HepG2 (cell line): ENCODE results near the gene SMC1B. TPM values are rescaled to one million over a fixed set of nuclear protein-coding genes. Genes with fewer than 3 reads are reported as not detected.

Source experiments
- ATAC-seq: fragments of 200-7000 bp; cut with Tn5 transposase; 3 replicates; pipeline ENCODE4 v1.9.1; 2020; ENCODE audit warnings: mild to moderate bottlenecking, moderate library complexity
- BruUV-seq: library from RNA; stranded (reverse); fragments of 400-500 nt; replicated peaks from 2 replicates; lab custom pipeline; 2021; lab: Mats Ljungman, UMichigan
- CTCF ChIA-PET: fragments of 300-600 bp; formaldehyde crosslinking; extraction: SDS; loops from one replicate; lab custom pipeline; 2021; ENCODE audit warnings: low total read pairs, inconsistent platforms, low intra/inter-chr PET ratio; lab: Yijun Ruan, JAX
- POLR2A ChIA-PET: fragments of 350-600 bp; sonication (Branson Sonifier 250); formaldehyde crosslinking; loops from one replicate; lab custom pipeline; 2020; ENCODE audit warnings: antibody characterized with exemption, inconsistent platforms; lab: Yijun Ruan, JAX
- DNase-seq: peaks from one replicate; pipeline ENCODE4 v3.0.0-alpha.2; 2015; ENCODE audit warnings: low spot score
- FAIRE-seq: peaks from 3 replicates; lab custom pipeline; 2011; peaks lifted over from hg19 to GRCh38; lab: Jason Lieb, UNC
- H2AFZ ChIP-seq: one replicate; pipeline ENCODE4 v1.6.1; 2011; ENCODE audit warnings: low read length, inconsistent platforms
- H3K27ac ChIP-seq: fragments of 300-600 bp; 3 replicates; pipeline ENCODE4 v1.8.0; 2011; ENCODE audit warnings: mixed run types, mild to moderate bottlenecking, mixed read lengths, low read length, inconsistent platforms; ENCODE audit not compliant: insufficient read depth; ENCODE audit errors: extremely low read length
- H3K27me3 ChIP-seq, 2 experiments: fragments of 200-600 bp in 1 of 2; 2 replicates in 1 of 2; 3 replicates in 1 of 2; pipeline versions ENCODE4 v1.6.0 to v1.8.0; 2011; ENCODE audit warnings: low read length in 2 of 2, mild to moderate bottlenecking in 2 of 2, moderate library complexity in 2 of 2, inconsistent platforms in 1 of 2; ENCODE audit not compliant: insufficient read depth in 2 of 2, control insufficient read depth in 1 of 2
- H3K36me3 ChIP-seq, 2 experiments: fragments of 200-600 bp in 1 of 2; replicated peaks in 1 of 2; 2 replicates in 1 of 2; 3 replicates in 1 of 2; pipeline versions ENCODE4 v1.5.1 to v1.8.0; 2011; ENCODE audit warnings: low read length in 2 of 2, inconsistent platforms in 1 of 2; ENCODE audit not compliant: insufficient read depth in 2 of 2, control insufficient read depth in 1 of 2
- H3K4me1 ChIP-seq: 2 replicates; pipeline ENCODE4 v1.5.1; 2012; ENCODE audit warnings: low read length, inconsistent platforms; ENCODE audit not compliant: insufficient read depth
- H3K4me2 ChIP-seq: 2 replicates; pipeline ENCODE4 v1.6.0; 2011; ENCODE audit warnings: low read depth, low read length, inconsistent platforms
- H3K4me3 ChIP-seq, 3 experiments: fragments of 200-600 bp in 1 of 3; sonication (generic), shearing (Covaris generic) in 1 of 3; replicated peaks in 1 of 3; 2 replicates each; pipeline ENCODE4 v1.5.1; 2011 to 2016; ENCODE audit warnings: low read length in 3 of 3, inconsistent platforms in 2 of 3, low read depth in 2 of 3, mild to moderate bottlenecking in 2 of 3, control low read depth in 1 of 3, mixed read lengths in 1 of 3; ENCODE audit not compliant: insufficient read depth in 1 of 3
- H3K79me2 ChIP-seq: one replicate; pipeline ENCODE4 v1.6.1; 2011; ENCODE audit warnings: low read length, inconsistent platforms; ENCODE audit not compliant: insufficient read depth
- H3K9ac ChIP-seq: 2 replicates; pipeline ENCODE4 v1.6.0; 2011; ENCODE audit warnings: mild to moderate bottlenecking, low read depth, low read length, inconsistent platforms; ENCODE audit not compliant: insufficient read depth
- H3K9me3 ChIP-seq: 2 replicates; pipeline ENCODE4 v1.5.1; 2012; ENCODE audit warnings: mild to moderate bottlenecking, low read length
- H4K20me1 ChIP-seq: 2 replicates; pipeline ENCODE4 v1.6.0; 2011; ENCODE audit warnings: inconsistent platforms, mild to moderate bottlenecking, low read length, moderate library complexity; ENCODE audit not compliant: insufficient read depth
- EP300 ChIP-seq, 3 experiments: sonication (generic) in 1 of 3; formaldehyde crosslinking in 1 of 3; IDR thresholded peaks; 2 replicates each; pipeline versions ENCODE4 v1.5.1 to v1.6.1; 2011 to 2020; ENCODE audit warnings: low read depth in 2 of 3, low read length in 2 of 3, borderline replicate concordance in 1 of 3, improper control_type of control experiment in 1 of 3, mild to moderate bottlenecking in 1 of 3, missing genetic modification reagents in 1 of 3, moderate library complexity in 1 of 3
- GZF1 ChIP-seq: sonication (generic); formaldehyde crosslinking; IDR thresholded peaks from 2 replicates; pipeline ENCODE4 v1.5.1; 2020; ENCODE audit warnings: mild to moderate bottlenecking, missing genetic modification reagents
- JUNB ChIP-seq: sonication (generic); formaldehyde crosslinking; IDR thresholded peaks from 2 replicates; pipeline ENCODE4 v1.8.0; 2022; ENCODE audit warnings: missing genetic modification reagents, mild to moderate bottlenecking, borderline replicate concordance
- SALL1 ChIP-seq: sonication (generic); formaldehyde crosslinking; IDR thresholded peaks from 2 replicates; pipeline ENCODE4 v1.8.0; 2022; ENCODE audit warnings: mild to moderate bottlenecking, missing genetic modification reagents
- TBL1XR1 ChIP-seq: fragments of 150-350 bp; IDR thresholded peaks from 2 replicates; pipeline ENCODE4 v1.6.1; 2014; ENCODE audit warnings: borderline replicate concordance, low read length; ENCODE audit not compliant: partially characterized antibody
- ZNF326 ChIP-seq: sonication (generic); formaldehyde crosslinking; IDR thresholded peaks from 2 replicates; pipeline ENCODE4 v1.4.0; 2020; ENCODE audit warnings: missing genetic modification reagents, borderline replicate concordance
- ZNF430 ChIP-seq: sonication (generic); formaldehyde crosslinking; IDR thresholded peaks from 2 replicates; pipeline ENCODE4 v1.9.0; 2021; ENCODE audit warnings: mild to moderate bottlenecking, missing genetic modification reagents
- WGBS: methylation state at CpG from one replicate; pipeline ENCODE4 v1.1.6; 2017; ENCODE audit warnings: low lambda C conversion rate; 5-methylcytosine and 5-hydroxymethylcytosine counted together
- in situ Hi-C: cut with HindIII; loops from 2 replicates; pipeline ENCODE4 v1.10.0; 2017; ENCODE audit warnings: low pct_unique_long_range_greater_than_20kb; ENCODE audit not compliant: extremely low pct_ligation_motif_present
- intact Hi-C: fragments of 100-400 bp; cut with micrococcal nuclease; formaldehyde crosslinking; loops from one replicate; pipeline ENCODE4 v1.10.0; 2022; ENCODE audit not compliant: unreplicated experiment
- polyA plus RNA-seq, 8 experiments: library from polyadenylated mRNA; depleted of rRNA in 3 of 8; stranded (reverse) in 7 of 8; unstranded in 1 of 8; fragments of >200 nt; fragmentation: Illumina TruSeq in 4 of 8; extraction: Trizol in 4 of 8; gene quantifications; 2 replicates each; pipeline versions ENCODE4 v1.2.1 to v1.2.3, GENCODE V29; 2011 to 2016; ENCODE audit warnings: low read depth in 4 of 8, missing spikeins in 1 of 8, mixed read lengths in 1 of 8; ENCODE audit not compliant: insufficient read depth in 1 of 8
- total RNA-seq, 5 experiments: library from RNA; depleted of rRNA; stranded (reverse); fragments of >200 nt; fragmentation: Illumina TruSeq; extraction: Trizol; gene quantifications; 2 replicates each; pipeline ENCODE4 v1.2.3, GENCODE V29; 2016; ENCODE audit warnings: low read depth in 1 of 5
- TF ChIP-seq, protein P1 (sequence below): sonication (generic); formaldehyde crosslinking; conservative IDR thresholded peaks from 2 replicates; pipeline ENCODE4 v1.4.0; 2020; ENCODE audit warnings: missing genetic modification reagents
- TF ChIP-seq, protein P2 (sequence below): sonication (generic); formaldehyde crosslinking; IDR thresholded peaks from 2 replicates; pipeline ENCODE4 v1.4.0; 2020; ENCODE audit warnings: missing genetic modification reagents
- TF ChIP-seq, protein P3 (sequence below): sonication (generic); formaldehyde crosslinking; conservative IDR thresholded peaks from 2 replicates; pipeline ENCODE4 v1.4.0; 2020; ENCODE audit warnings: mild to moderate bottlenecking, missing genetic modification reagents, moderate library complexity

SMC1B gene
- total and polyA plus RNA-seq, 2 of the 13 experiments (the other 11 are each of a cell fraction or from before 2014, with no cell fraction given), result not detected

DNA sequence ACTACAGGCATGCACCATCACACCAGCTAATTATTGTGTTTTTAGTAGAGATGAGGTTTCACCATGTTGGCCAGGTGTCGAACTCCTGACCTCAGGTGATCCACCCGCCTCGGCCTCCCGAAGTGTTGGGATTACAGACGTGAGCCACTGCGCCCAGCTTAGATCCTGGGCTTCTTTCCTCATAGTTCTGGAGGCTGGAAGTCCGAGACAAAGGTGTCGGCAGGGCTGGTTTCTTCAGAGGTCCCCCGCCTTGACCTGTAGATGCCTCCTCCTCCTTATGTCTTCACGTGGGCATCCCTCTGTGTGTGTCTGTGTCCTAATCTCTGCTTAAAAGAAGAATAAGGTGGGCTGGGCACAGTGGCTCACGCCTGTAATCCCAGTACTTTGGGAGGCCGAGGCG lies 45.1 kb upstream of the SMC1B start:
- FAIRE-seq, result no peak
- intact Hi-C loops (no loop called here), in situ Hi-C loops (no loop called here)
- no peaks in the 10 kb centered on the region for H4K20me1 ChIP-seq
- POLR2A ChIA-PET, result no interaction called here
- no peak for TF ChIP-seq TBL1XR1
- no peak overlapping the region for H3K4me2 ChIP-seq
- WGBS, result 71% methylated on average over 8 of the region's 13 CpGs
- BruUV-seq, result no TSS peak
- H3K27ac ChIP-seq, result no peak overlapping the region
- no peak for ATAC-seq
- peaks cover 3 to 19% of the 10 kb centered on the region in 2 experiments; a peak in 2 of 5 replicates for H3K27me3 ChIP-seq
- H3K9ac ChIP-seq, result no peak overlapping the region
- H3K36me3 ChIP-seq, result no peaks in the 10 kb centered on the region
- no peak overlapping the region for H3K4me3 ChIP-seq
- DNase-seq, result no peak
- H3K79me2 ChIP-seq, result no peaks in the 10 kb centered on the region
- H2AFZ ChIP-seq, result no peak overlapping the region
- H3K4me1 ChIP-seq, result peaks cover 9% of the 10 kb centered on the region; the same call in 1 of the 2 replicates
- CTCF ChIA-PET, result no interaction called here
- no peaks in the 10 kb centered on the region for H3K9me3 ChIP-seq

DNA sequence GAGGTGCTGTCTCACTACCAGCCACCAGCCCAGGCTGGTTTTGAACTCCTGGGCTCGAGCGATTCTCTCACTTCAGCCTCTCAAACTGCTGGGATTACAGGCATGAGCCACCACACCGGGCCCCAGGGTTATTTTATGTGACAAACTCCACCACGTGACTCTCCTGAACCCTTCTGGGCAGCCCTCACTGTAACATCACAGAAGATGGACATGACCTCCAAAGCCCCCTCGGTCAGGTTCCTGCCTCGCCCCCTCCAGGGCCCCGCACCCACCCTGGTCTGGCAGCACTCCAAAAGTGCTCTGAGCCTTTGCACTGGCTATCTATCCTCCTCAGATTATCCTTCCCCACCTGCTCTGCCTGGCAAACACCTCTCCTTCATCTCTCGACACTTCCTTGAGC lies 43.4 kb upstream of the SMC1B start:
- Histone ChIP-seq H3K9me3 (no peaks in the 10 kb centered on the region), H3K79me2 (no peaks in the 10 kb centered on the region), H3K4me2 (no peak overlapping the region), H3K9ac (no peak overlapping the region), H3K27ac (no peak overlapping the region), H3K4me1 (peaks cover under 1% of the 10 kb centered on the region; the same call in 1 of the 2 replicates), H3K4me3 (no peak overlapping the region), H2AFZ (no peak overlapping the region), H4K20me1 (no peaks in the 10 kb centered on the region), H3K36me3 (no peaks in the 10 kb centered on the region), H3K27me3 (peaks cover 3 to 24% of the 10 kb centered on the region in 2 experiments; a peak in 2 of 5 replicates)
- in situ Hi-C loops, result no loop called here
- intact Hi-C loops, result no loop called here
- BruUV-seq, result no TSS peak
- DNase-seq (no peak), ATAC-seq (no peak), FAIRE-seq (no peak)
- ChIA-PET CTCF (no interaction called here), POLR2A (no interaction called here)
- 31% methylated on average over 8 of the region's 8 CpGs for WGBS
- TF ChIP-seq, protein P1, sequence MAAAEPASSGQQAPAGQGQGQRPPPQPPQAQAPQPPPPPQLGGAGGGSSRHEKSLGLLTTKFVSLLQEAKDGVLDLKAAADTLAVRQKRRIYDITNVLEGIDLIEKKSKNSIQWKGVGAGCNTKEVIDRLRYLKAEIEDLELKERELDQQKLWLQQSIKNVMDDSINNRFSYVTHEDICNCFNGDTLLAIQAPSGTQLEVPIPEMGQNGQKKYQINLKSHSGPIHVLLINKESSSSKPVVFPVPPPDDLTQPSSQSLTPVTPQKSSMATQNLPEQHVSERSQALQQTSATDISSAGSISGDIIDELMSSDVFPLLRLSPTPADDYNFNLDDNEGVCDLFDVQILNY (CRISPR knock-in tag), result no peak
- TF ChIP-seq ZNF326 (CRISPR knock-in tag), result no peak
- TF ChIP-seq EP300 (IDR thresholded peaks at IDR 0.05; ENCODE audit: low read depth in 2 of 2, low read length in 2 of 2), result no peak
- TF ChIP-seq EP300 (CRISPR knock-in tag; IDR thresholded peaks at IDR 0.05; ENCODE audit: borderline replicate concordance), result no peak
- no peak for TF ChIP-seq JUNB (CRISPR knock-in tag)
- TF ChIP-seq, protein P2, sequence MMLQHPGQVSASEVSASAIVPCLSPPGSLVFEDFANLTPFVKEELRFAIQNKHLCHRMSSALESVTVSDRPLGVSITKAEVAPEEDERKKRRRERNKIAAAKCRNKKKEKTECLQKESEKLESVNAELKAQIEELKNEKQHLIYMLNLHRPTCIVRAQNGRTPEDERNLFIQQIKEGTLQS, result no peak
- TF ChIP-seq, protein P3, sequence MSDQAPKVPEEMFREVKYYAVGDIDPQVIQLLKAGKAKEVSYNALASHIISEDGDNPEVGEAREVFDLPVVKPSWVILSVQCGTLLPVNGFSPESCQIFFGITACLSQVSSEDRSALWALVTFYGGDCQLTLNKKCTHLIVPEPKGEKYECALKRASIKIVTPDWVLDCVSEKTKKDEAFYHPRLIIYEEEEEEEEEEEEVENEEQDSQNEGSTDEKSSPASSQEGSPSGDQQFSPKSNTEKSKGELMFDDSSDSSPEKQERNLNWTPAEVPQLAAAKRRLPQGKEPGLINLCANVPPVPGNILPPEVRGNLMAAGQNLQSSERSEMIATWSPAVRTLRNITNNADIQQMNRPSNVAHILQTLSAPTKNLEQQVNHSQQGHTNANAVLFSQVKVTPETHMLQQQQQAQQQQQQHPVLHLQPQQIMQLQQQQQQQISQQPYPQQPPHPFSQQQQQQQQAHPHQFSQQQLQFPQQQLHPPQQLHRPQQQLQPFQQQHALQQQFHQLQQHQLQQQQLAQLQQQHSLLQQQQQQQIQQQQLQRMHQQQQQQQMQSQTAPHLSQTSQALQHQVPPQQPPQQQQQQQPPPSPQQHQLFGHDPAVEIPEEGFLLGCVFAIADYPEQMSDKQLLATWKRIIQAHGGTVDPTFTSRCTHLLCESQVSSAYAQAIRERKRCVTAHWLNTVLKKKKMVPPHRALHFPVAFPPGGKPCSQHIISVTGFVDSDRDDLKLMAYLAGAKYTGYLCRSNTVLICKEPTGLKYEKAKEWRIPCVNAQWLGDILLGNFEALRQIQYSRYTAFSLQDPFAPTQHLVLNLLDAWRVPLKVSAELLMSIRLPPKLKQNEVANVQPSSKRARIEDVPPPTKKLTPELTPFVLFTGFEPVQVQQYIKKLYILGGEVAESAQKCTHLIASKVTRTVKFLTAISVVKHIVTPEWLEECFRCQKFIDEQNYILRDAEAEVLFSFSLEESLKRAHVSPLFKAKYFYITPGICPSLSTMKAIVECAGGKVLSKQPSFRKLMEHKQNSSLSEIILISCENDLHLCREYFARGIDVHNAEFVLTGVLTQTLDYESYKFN, result no peak
- no peak for TF ChIP-seq SALL1
- TF ChIP-seq ZNF430 (CRISPR knock-in tag), result no peak
- no peak for TF ChIP-seq GZF1 (CRISPR knock-in tag)
